Rectal smooth muscle tissue (tissue), 1 donor: Measurements from ENCODE around the gene SHISAL1.

ENCODE experiments used
- H3K27ac ChIP-seq: one replicate; pipeline ENCODE4 v1.7.0; 2013; ENCODE audit warnings: low read depth, low read length, inconsistent platforms
- H3K27me3 ChIP-seq: one replicate; pipeline ENCODE4 v1.7.0; 2013; ENCODE audit warnings: low read length; ENCODE audit not compliant: control insufficient read depth, insufficient read depth
- H3K36me3 ChIP-seq: one replicate; pipeline ENCODE4 v1.7.0; 2013; ENCODE audit warnings: low read length; ENCODE audit not compliant: control insufficient read depth, insufficient read depth
- H3K4me1 ChIP-seq: one replicate; pipeline ENCODE4 v1.7.0; 2013; ENCODE audit warnings: low read length; ENCODE audit not compliant: control insufficient read depth, insufficient read depth
- H3K4me3 ChIP-seq: one replicate; pipeline ENCODE4 v1.7.0; 2013; ENCODE audit warnings: low read length
- H3K9ac ChIP-seq: one replicate; pipeline ENCODE4 v1.7.0; 2013; ENCODE audit warnings: low read length

The SHISAL1 gene

DNA sequence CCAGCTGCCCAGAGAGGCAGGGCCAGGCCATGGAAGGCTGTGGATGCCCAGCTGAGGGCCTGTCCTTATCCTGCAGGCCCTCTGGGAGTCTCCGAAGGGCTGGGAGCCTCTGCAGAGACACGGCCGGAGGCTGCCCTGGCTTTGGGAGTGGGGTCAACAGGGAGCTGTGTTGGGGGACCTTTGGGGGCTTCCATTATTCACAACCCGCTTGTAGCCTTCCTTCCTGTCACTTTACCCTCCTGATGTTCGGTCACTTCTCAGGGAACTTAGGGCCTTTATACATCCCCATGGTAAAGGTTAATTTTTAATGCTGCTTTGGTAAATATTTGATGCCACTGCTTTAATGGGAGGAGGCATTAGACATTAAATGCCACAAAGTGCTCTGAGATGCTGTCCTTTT, 44.9 kb downstream of the SHISAL1 start:
- Histone ChIP-seq H3K36me3 (no peaks in the 10 kb centered on the region), H3K4me3 (no peak overlapping the region), H3K27ac (no peak overlapping the region), H3K27me3 (no peaks in the 10 kb centered on the region), H3K9ac (no peak overlapping the region), H3K4me1 (peaks cover 4% of the 10 kb centered on the region)

DNA sequence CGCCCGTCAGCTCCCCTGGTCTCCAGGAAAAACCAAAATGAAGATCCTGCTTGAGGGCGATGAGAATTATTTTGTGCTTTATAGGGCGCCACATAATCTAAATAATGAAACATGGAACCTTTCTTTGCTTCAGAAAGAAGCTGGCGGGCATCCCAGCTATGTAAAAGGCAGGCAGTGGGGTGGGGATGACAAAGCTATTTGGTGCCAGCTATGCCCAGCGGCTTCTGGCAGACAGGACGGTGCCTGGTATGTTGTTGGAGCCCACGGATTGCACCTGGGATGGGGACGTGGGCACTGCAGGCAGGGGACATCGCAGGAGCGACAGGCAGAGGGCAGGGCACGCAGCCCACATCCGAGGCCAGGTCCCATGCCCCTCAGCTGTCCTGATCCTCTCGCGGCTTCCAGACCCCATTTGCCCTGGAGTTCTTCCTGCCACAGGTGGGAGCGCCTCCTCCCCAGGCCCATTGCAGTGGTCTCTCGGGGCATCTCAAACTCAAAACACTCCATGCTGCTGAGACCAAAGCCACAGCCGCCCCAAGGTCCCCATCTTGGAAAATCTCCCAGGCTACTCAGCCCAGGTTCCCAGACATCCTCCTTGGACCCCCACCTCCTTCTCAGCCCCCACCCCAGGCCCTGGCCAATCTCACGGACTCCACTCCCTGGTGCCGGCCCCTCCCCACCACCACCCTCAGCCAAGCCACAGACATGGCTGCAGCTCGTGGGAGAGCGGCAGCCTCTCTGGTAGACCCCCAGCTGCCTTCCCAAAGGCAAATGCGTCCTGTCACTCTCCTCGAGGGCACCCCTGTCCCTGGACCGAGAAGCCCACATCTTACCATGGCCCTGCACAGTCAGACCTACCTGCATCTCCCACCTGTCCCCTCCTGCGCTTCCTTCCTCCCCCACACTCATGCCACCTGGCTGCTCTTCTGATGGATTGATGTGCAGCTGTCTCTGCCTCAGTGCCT, 45.7 kb downstream of the SHISAL1 start:
- no peaks in the 10 kb centered on the region for H3K36me3 ChIP-seq
- H3K27me3 ChIP-seq, result no peaks in the 10 kb centered on the region
- no peak overlapping the region for H3K27ac ChIP-seq
- peaks cover 4% of the 10 kb centered on the region for H3K4me1 ChIP-seq
- H3K9ac ChIP-seq, result no peak overlapping the region
- no peak overlapping the region for H3K4me3 ChIP-seq

DNA sequence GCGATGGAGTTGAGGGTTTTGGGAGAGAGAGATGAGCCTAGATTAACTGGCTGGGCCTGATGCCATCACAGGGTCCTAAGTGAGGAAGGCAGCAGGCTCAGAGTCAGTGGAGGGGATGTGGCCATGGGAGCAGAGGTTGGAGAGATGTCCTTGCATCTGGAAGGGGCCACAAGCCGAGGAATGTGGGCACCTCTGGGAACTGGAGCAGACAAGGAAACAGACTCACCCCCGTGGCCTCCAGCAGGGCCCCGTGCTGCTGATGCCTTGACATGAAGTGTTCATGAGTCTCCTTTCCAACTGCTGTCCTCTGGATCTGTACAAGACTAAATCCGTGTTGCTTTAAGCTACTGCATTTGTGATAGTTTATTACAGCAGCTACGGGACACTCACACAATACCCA, 49.2 kb downstream of the SHISAL1 start:
- no peaks in the 10 kb centered on the region for H3K27me3 ChIP-seq
- H3K9ac ChIP-seq, result no peak overlapping the region
- peaks cover 4% of the 10 kb centered on the region for H3K4me1 ChIP-seq
- H3K4me3 ChIP-seq, result no peak overlapping the region
- no peaks in the 10 kb centered on the region for H3K36me3 ChIP-seq
- H3K27ac ChIP-seq, result no peak overlapping the region

GRCh38 chr22:44261861-44262595, 50.7 kb downstream of the SHISAL1 start:
- no peaks in the 10 kb centered on the region for H3K36me3 ChIP-seq
- H3K27ac ChIP-seq, result no peak overlapping the region
- H3K9ac ChIP-seq, result no peak overlapping the region
- H3K4me1 ChIP-seq, result no peaks in the 10 kb centered on the region
- H3K27me3 ChIP-seq, result no peaks in the 10 kb centered on the region
- H3K4me3 ChIP-seq, result no peak overlapping the region

DNA sequence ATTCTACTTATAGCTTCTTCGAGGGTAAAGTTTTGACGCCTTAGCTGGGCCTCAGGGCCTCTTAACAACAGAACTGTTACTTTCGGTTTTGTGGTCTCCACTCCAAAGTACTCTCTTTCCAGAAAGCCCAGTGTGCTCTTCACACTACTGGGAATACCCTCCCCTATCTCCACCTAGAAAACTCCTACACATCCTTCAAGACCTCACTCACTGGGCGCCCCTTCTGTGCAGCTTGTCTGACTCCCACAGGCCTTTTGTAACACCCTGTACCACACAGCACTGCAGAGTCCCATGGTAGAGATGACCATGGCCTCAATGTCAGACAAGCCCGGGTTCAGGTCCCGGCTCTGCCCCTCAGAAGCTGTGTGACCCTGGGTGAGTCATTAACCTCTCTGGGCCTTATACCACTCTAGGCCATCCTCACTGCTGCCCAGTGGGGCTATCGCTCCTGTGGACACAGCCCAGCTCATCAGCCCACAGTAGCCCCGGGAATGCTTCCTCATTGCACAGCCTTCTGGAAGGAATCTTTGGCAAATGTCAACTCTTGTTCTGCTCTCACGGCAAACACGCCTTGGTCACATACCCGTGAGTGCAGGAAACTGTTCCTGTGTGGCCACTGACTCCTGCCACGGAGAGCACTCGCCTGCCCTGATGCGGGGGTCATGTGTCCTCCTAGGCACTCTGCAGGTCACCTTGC, 51.4 kb downstream of the SHISAL1 start:
- no peak overlapping the region for H3K4me3 ChIP-seq
- H3K4me1 ChIP-seq, result no peaks in the 10 kb centered on the region
- no peak overlapping the region for H3K9ac ChIP-seq
- no peak overlapping the region for H3K27ac ChIP-seq
- no peaks in the 10 kb centered on the region for H3K27me3 ChIP-seq
- H3K36me3 ChIP-seq, result no peaks in the 10 kb centered on the region

GRCh38 chr22:44260216-44261035, 52.3 kb downstream of the SHISAL1 start:
- Histone ChIP-seq H3K9ac (no peak overlapping the region), H3K27ac (no peak overlapping the region), H3K4me1 (no peaks in the 10 kb centered on the region), H3K36me3 (no peaks in the 10 kb centered on the region), H3K27me3 (no peaks in the 10 kb centered on the region), H3K4me3 (no peak overlapping the region)

GRCh38 chr22:44259366-44260215, 53.2 kb downstream of the SHISAL1 start:
- Histone ChIP-seq H3K27ac (no peak overlapping the region), H3K4me1 (no peaks in the 10 kb centered on the region), H3K4me3 (no peak overlapping the region), H3K9ac (no peak overlapping the region), H3K36me3 (no peaks in the 10 kb centered on the region), H3K27me3 (no peaks in the 10 kb centered on the region)

- Histone ChIP-seq H3K4me3 (no peak overlapping the region), H3K27me3 (no peaks in the 10 kb centered on the region), H3K27ac (no peak overlapping the region), H3K36me3 (no peaks in the 10 kb centered on the region), H3K9ac (no peak overlapping the region), H3K4me1 (no peaks in the 10 kb centered on the region)
Observed at GRCh38 chr22:44256556-44257485, 55.9 kb downstream of the SHISAL1 start.

- H3K4me1 ChIP-seq, result no peaks in the 10 kb centered on the region
- no peaks in the 10 kb centered on the region for H3K36me3 ChIP-seq
- H3K27me3 ChIP-seq, result no peaks in the 10 kb centered on the region
- no peak overlapping the region for H3K4me3 ChIP-seq
- no peak overlapping the region for H3K9ac ChIP-seq
- no peak overlapping the region for H3K27ac ChIP-seq
Observed at GRCh38 chr22:44256085-44256484, 56.7 kb downstream of the SHISAL1 start.

GRCh38 chr22:44254811-44255210, 57.9 kb downstream of the SHISAL1 start:
- Histone ChIP-seq H3K36me3 (no peaks in the 10 kb centered on the region), H3K27ac (no peak overlapping the region), H3K4me3 (no peak overlapping the region), H3K9ac (no peak overlapping the region), H3K27me3 (no peaks in the 10 kb centered on the region), H3K4me1 (no peaks in the 10 kb centered on the region)
